Suppressor macrophage treated with lipopolysaccharide for 4 hours (primary cell): ENCODE measurements around the gene C11orf97.
"Not testable (repeated sequence)": the region's sequence is repeated elsewhere in the genome, so short reads cannot be mapped to it uniquely, and the experiment has no call there.

ENCODE experiments used
- DNase-seq: peaks from one replicate; pipeline ENCODE4 v3.0.0-alpha.2; 2020

Gene C11orf97

DNA sequence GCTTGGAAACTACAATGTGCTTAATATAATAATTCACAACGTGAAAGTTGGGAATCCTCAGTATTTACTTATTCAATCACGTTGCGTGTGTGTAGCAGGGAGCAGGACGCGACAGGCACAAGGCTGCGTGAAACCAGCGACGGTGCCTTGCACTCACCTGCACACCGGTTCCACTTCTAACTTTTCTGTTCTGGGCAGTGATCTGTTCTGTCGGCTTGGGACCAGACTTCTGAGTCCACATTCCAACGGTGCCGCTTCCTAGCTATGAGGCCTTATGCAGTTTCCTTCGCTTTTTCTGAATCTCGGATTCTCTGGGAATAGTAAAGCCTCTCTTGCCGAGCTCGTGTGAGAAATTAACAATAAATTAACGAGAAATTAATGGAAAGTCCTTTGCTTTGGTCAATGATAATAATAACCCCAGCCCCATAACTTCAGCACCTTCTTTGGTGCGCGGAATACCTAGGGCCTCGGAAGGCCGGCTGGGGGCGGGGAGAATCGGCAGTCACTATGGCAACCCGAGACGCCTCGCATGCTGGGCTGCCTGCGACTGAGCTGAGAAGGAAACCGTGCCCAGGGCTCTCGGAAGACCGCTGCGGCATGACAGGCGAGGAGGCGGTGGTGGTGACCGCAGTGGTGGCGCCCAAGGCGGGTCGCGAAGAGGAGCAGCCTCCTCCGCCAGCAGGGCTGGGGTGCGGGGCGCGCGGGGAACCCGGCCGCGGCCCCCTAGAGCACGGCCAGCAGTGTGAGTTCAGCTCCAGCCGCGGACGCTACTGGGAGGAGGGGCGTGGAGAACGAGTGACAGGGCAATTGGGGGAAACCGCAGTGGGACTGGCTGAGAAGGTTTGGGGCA, at the start of gene C11orf97:
C11orf97 (plus strand) TSS at position 530 of the 850 bp plus-strand sequence; CDS start at position 598, 68 bp downstream.
- peak; percentile 46 for DNase-seq

- DNase-seq, result peak; percentile 54
These were observed 42.8 kb upstream of the C11orf97 start for GRCh38 chr11:94469416-94469815.

GRCh38 chr11:94472916-94473799, 39.1 kb upstream of the C11orf97 start:
- peak; percentile 84 for DNase-seq

GRCh38 chr11:94477624-94478023, 34.6 kb upstream of the C11orf97 start:
- DNase-seq, result no peak

GRCh38 chr11:94481342-94481741, 30.9 kb upstream of the C11orf97 start:
- no peak for DNase-seq

- DNase-seq, result no peak
These were observed 26.2 kb upstream of the C11orf97 start for GRCh38 chr11:94486068-94486467.

DNA sequence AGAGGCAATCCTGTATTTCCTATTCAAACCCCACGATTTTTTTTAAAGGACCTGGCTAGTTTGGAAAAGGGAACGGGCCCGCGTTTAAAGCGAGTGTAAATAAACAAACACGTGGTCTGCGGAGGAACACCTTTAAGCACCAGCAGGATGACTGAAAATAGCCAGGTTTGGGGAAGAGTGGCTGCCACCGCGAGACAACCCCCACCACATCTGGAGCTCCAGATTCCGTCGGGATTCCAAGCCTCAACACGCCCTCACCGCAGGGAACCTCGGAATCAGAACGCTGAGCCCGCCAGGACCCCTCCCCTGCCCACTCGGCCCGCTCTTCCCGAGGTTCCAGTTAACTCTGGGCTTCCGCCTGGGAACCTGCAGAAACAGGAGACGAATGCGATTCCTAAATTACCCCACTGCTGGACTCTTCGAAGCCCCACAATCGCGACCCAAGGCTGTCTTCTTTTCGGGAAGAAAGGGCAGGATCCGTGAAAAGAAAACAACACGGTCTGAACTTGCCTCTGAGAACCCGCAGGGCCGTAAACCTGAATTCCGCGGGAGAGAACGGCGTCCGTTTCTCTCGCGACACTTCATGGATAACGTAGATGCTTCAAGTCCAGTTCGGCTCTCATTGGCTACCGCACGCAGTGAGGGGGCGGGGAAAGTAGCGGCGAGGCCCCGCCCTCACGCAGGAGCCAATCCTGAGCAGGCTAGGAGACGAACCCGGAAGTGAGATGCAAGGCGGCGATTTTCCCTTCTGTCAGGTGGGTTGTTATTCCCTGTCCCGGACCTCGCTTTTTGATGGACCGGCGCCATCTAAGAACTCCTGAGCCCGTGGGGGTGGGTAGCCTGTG, 18.8 kb upstream of the C11orf97 start, which contains the start of the genes ANKRD49 and MRE11:
ANKRD49 (plus strand) TSS at position 704 of the 845 bp plus-strand sequence. CDS start 2,710 bp downstream, outside the sequence.
MRE11 (minus strand) TSS at position 564 of the 845 bp plus-strand sequence. CDS start 1,043 bp downstream, outside the sequence.
- DNase-seq, result peak; percentile 98

DNA sequence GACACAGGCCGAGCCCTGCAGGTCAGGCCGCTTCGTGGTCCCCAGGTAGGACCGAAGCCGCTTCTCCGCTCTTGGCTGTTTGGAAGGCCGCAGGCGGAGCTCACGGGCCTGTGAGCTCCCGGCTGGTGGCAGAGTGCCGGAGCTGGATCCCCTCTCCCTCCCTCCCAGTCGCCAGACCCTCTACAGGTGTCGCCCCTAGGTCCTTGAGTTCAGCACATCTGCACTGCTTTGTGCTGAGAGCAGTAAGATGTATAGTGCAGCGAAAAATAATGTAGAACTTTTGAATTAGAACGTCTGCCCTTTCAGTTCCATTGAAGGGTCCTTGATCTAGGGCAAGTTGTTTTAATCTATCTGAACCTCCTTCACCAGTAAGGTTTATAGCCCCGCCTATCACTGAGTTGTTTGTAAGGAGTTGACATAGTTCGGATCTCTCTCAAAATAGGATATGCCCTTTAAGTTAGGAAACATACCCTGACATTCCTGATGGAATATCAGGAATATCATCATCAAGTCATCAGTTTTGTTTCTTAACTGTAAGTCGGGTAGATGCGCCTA, 18.1 kb upstream of the C11orf97 start:
- DNase-seq, result peak; percentile 8

- DNase-seq, result no peak
These were observed 12.1 kb upstream of the C11orf97 start for GRCh38 chr11:94500181-94500580.

GRCh38 chr11:94501522-94501921, 10.7 kb upstream of the C11orf97 start:
- DNase-seq, result no peak

GRCh38 chr11:94504689-94505293, 7.5 kb upstream of the C11orf97 start:
- DNase-seq, result peak; percentile 81

- not testable (repeated sequence) for DNase-seq
These were observed 5.7 kb upstream of the C11orf97 start for GRCh38 chr11:94506513-94506912.

GRCh38 chr11:94507485-94507884, 4.8 kb upstream of the C11orf97 start:
- peak; percentile 44 for DNase-seq

DNA sequence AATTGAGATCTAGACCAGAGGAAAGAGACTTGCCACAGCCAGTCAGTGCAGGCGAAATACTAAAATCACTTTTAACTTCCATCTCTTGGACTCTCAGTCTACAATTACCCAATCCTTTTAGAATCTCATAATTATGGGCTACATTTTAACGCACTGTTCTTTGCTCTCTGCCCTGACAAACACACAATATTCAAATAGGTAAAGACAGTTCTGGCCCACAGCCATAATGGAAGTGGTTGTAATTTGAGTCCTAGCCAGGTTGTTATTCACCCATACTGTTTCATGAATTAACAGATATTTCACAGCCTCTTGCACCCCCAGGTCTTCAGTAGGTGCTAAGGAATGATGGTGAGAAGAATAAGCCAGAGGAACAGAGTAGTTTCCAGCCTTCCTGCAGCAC, 830 bp downstream of the C11orf97 start:
- no peak for DNase-seq

GRCh38 chr11:94515398-94515797, 3.1 kb downstream of the C11orf97 start:
- no peak for DNase-seq

DNA sequence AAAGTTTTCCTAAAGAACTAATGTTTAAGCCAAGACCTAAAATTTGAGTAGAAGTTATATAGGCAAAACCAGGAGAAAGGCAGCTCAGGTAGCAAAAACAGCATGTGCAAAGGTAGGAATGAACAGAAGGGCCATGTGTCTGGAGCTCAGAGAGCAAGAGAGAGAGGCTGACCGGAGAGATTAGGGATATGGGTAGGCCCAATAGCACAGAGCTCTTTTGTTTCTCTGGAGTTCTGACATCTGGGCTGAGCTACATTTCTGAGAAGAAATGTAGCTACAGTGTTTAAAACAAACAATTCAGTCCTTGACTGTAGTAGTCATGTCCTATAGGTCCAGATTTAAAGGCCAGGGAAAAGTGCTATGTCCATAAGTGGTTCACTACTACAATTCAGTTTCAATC, 4.5 kb downstream of the C11orf97 start:
- DNase-seq, result no peak

DNA sequence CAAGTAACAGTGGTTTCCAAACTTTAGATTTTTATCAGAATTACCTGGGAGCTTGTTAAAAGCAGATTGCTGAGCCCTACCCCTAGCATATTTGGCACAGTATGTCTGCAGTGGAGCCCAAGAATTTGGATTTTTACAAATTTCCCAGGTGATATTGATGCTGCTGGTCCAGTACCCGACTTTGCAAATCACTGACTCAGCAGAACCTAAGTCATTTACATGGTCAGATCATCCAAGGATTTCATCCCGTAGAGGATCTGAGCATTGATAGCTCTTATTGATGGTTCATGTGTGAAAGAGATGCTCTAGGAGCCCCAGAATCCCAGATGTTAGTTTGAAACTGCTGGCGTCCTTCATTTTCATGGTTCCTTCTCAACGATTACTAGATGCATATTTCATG, 6.0 kb downstream of the C11orf97 start:
- no peak for DNase-seq

DNA sequence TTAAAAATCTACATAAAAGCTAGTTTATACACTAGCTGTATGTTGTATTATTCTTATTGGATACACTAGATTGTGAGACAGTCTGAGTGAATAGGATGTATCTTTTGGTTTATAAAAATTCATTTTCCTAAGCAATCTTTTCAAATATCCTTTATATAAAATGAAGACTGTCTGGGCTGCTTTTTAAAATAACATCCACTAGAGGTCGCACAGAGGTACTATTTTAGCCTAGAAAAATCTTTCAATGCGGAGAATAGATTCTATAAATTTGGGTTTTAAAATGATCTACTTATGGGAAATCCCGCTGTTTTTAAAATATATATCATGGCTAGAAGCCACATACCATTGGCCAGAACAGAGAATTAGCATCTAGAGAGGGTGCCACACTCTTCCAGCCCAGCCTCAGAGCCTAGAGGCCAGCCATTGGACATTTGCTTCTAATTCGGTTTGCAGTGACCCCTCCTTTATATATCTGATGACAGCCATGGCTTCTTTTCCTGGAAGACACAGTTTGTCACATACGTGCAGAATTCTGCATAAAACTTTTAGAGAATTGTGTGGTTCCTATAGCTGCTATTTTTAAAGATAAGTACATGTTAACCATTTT, 7.3 kb downstream of the C11orf97 start:
- peak; percentile 78 for DNase-seq

GRCh38 chr11:94521684-94522083, 9.4 kb downstream of the C11orf97 start:
- peak; percentile 50 for DNase-seq

- DNase-seq, result no peak
These were observed 12.1 kb downstream of the C11orf97 start for GRCh38 chr11:94524341-94524740.
